Measurements from ENCODE around the gene BPGM. TPM values are rescaled to one million over a fixed set of nuclear protein-coding genes. Genes with fewer than 3 reads are reported as not detected.
A peak's percentile ranks its signal among the peaks of the same experiment; 100 is the strongest.
"Not testable (repeated sequence)": the region's sequence is repeated elsewhere in the genome, so short reads cannot be mapped to it uniquely, and the experiment has no call there.

Gene BPGM
- total RNA-seq, 1 donor from 2014 or later: 5.9 TPM

DNA sequence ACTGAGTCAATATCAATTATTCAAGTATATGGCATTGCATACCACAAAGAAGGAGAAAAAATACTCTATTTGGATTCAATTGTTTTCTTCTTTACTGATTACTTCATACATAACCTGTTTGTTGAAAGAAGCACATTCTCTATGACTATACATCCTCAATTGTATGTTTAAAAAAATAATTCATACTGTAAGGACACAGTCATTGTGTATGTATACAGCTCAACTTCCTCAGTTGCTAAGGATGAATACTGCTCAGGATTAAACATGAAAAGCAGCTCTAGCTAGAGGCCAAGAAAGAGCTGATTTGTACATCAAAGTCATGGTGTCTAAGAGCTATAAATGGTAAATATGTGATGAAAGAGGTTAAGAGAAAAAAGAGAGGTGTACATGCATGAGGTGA lies 15.8 kb upstream of the BPGM start:
- DNase-seq (ENCODE audit: low spot score): no peak
- ATAC-seq: no peak

- no peak for ATAC-seq
- DNase-seq (ENCODE audit: low spot score): no peak
Measured at GRCh38 chr7:134632052-134632451, 14.6 kb upstream of the BPGM start.

DNA sequence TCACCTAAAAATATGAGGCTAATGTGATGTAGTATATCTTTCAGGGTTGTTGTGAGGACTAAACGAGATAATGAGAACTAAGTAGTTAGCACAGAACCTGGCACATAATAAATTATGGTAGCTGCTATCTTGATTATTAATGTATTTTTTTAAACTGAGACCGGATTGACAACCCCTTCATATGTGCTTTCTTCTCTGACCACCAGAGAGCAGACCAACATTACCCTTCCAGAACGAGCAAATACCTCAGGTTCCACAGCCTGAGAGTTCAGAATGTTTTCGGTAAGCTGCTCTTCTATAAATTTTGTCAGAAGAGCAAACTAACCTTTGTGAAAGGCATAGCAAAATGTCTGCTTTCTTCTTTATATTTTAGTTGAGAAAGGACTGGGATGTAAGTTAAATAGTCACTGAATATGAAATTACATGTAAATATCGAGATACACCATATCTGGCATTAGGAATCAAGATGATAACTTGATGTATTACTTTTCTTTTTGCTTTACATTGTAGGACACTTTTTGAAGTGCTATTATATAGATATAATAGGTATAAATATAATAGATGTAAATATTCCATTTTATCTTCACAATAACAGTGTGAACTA lies 13.6 kb upstream of the BPGM start:
- DNase-seq (ENCODE audit: low spot score) (no peak), ATAC-seq (peak; percentile 88)

DNA sequence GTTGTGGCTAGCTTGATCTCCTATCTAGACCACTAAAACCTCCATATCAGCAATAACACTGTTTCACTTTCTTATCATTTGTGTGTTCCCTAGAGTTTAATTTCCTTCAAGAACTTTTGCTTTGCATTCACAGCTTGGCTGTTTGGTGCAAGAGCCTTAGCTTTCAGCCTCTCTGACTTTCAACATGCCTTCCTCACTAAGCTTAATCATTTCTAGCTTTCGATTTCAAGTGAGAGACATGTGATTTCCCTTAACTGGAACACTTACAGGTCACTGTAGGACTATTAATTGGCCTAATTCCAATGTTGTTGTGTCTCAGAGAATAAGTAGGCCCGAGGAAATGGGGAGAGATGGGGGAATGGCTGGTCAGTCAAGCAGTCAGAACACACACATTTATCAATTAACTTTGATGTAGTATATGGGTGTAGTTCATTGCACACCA lies 10.6 kb upstream of the BPGM start:
- ATAC-seq: peak; percentile 79
- no peak for DNase-seq (ENCODE audit: low spot score)

DNA sequence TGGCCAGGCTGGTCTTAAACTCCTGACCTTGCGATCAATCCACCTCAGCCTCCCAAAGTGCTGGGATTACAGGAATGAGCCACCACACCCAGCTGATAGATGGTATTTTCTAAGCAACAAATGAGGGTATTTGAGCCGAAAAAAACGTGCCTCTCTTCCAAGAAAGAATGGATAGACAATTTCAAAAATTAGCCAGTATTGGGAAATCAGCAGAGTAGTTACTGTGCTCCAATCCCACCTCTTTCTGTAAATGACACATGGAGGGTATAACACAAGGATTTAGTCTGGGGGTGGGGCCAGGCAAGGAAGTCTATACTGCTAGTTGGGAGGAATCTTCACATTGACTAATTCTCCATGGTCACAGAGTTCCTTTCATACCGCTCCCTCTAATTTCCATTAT lies 9.2 kb upstream of the BPGM start:
- ATAC-seq (no peak), DNase-seq (ENCODE audit: low spot score) (no peak)

DNA sequence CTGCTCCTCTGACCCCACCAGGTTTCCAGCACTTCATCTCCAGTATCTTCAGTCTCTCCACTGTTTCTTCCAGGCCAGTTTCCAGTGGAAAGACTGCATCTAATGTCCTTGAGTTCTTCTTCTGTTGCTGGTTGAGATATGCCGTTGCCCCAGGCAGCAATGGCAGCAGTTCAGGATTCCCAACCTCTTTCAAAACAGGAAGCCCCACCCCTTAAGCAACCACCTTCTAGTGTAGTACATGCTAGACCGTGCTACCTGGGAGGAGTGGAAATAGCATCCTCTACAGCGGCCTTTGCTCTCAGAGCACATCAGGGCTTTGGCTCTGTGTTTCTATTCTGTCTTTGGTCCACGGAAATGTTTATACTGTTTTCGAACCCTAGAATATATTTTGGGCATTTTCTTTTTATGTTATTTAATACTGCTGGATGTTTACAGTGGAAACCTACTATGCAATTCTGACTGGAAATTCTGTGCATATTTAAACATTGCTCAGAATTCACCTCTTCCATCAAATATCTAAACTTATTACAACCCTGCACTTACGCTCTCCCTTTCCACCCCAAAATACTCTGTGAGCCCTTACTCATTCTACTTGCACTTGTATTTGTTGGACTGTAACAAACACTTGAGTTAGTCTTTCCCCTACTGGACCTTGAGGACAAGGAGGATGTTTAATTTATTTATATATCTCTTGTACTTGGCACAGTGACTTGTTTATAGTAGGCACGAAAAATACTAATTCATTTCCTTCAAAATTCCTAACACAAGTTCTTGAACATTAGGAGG lies 8.5 kb upstream of the BPGM start:
- DNase-seq (ENCODE audit: low spot score): no peak
- no peak for ATAC-seq

DNA sequence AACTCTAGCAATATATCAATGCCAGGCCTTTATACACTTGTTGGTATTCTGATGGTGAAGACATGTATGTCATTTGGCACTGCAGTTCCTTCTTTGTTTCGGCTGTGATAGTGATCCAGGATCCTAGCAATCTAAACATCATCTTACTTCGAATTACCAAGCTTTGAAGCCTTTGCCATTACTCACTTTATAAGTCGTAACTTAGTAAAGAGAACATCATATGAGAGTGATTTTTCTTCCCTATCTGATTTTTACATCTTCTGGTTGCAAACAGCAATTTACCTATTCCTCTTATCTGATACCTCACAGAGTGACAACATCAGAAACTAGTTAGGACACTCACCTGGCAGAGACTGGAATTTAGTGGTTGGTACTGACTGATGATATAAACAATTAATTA lies 7.6 kb upstream of the BPGM start:
- DNase-seq (ENCODE audit: low spot score) (no peak), ATAC-seq (no peak)

GRCh38 chr7:134639683-134640279 lies 6.9 kb upstream of the BPGM start:
- DNase-seq (ENCODE audit: low spot score): no peak
- ATAC-seq: no peak

- no peak for ATAC-seq
- no peak for DNase-seq (ENCODE audit: low spot score)
Measured at GRCh38 chr7:134640842-134641715, 5.6 kb upstream of the BPGM start.

DNA sequence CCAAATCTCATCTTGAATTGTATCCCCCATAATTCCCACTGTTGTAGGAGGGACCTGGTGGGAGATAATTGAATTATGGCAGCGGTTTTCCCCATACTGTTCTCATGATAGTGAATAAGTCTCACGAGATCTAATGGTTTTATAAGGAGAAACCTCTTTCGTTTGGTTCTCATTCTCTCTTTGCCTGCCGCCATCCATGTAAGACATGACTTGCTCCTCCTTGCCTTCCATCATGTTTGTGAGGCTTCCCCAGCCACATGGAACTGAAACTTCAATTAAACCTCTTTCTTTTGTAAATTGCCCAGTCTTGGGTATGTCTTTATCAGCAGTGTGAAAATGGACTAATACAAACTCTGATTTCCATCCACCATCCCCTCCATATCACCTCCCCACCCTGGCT lies 4.7 kb upstream of the BPGM start:
- not testable (repeated sequence) for DNase-seq (ENCODE audit: low spot score); ATAC-seq

DNA sequence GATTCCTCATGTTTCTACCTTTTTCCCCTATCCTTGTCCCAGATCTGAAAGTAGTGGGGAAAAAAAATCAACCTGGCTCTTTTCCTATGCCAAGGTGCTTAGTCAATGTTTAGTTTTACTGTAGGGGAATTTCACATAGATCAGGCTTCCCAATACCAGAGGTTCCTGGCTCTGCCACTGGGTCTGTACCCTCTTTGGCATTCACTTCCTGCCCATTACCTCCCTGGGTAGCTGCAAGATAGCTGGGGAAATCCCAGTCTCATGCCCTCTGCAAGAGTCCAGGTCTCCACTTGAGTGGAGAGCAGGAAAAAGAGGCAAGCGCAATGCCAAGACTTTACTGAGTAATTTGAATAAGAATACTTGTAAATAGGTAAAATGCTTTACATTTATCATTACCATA lies 3.5 kb upstream of the BPGM start:
- ATAC-seq: no peak
- DNase-seq (ENCODE audit: low spot score): no peak

GRCh38 chr7:134645478-134645877 lies 1.2 kb upstream of the BPGM start:
- no peak for DNase-seq (ENCODE audit: low spot score)
- ATAC-seq: no peak

DNA sequence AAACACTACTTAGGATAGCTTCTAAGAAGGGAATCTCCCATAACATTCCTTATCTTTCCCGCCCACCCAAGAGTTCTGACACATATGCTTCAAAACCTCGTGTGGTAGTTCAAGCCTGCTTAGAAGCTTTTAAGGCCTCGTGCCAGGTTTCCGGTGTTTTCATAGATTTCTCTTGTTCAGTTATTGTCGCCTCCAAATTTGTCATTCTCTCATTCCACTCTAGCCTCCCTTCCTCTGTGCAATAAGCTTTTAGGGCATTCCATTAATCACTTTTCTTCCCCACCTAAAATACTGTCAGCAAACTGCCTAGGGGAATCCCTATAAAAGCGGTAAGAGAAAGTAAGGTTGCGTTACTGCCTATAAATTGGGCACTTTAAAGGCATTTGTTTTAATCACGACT lies 718 bp upstream of the BPGM start:
- no peak for ATAC-seq
- no peak for DNase-seq (ENCODE audit: low spot score)

DNA sequence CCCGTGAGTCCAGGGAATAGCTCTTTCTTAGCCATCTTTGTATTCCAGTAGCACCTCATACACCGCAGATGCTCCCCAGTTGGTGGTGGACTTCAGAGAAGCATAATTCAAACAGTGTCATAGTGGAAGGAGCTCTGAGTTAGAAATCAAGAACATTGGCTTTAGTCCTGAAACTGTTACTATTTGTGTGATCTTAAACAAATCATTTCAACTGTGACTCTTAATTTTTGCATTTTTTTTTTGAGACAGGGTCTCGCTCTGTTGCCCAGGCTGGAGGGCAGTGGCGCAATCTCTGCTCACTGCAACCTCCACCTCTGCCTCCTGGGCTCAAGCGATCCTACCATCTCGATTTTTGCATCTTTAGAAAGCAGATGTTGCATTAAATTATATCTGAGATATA lies 1.8 kb downstream of the BPGM start:
- ATAC-seq (no peak), DNase-seq (ENCODE audit: low spot score) (no peak)

- DNase-seq (ENCODE audit: low spot score): no peak
- no peak for ATAC-seq
Measured at GRCh38 chr7:134649226-134649775, 2.6 kb downstream of the BPGM start.

DNA sequence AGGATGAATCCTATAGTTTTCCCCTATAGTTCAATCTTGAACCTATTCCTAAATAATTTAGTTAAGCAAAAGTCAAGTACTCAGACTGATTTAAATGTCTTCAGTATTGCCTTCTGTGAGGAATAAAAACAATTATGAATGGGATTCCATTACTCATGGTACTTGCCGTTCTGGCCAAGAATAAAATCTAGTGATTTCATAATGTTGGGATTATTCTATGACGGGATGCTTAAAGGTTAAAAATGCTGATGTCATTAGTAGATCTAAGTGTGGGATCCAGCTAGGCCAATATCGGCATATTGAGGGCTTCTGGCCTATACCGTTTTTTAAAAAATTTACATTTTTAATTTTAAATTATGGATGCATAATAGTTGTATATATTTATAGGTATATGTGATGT lies 5.3 kb downstream of the BPGM start:
- ATAC-seq: no peak

DNA sequence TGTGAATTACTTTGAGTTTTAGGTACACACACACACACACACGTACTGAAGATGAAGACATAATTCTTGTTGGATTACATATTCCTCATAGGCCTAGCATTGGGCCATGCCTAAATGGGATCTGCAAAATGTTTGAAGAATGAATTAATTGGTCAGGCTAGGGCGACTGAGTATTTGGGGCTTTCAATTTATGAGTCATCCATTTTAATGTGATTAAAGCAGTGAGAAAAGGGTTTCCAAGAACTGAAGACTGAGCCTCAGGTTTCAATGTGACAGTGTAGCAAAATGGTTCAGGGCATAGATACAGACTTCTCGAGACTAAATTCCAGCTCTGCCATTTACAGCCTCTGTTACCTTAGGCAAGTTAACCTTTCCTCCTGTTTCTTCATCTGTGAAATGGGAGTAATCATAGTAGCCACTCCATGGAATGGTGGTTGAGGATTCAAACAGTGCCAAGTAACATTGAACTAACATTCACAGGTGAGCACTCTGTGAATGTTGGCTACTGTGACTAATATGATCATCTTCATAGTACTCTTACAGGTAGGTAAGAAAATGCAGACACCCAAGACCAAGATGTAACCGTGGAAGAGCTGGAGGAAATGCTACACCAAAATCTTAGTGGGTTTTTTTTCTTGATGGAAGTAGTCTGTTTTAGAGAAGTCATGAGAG lies 7.6 kb downstream of the BPGM start:
- DNase-seq (ENCODE audit: low spot score) (no peak), ATAC-seq (no peak)

More for the DNA sequence above, 5.3 kb downstream of the BPGM start:
- no peak for DNase-seq (ENCODE audit: low spot score)

DNA sequence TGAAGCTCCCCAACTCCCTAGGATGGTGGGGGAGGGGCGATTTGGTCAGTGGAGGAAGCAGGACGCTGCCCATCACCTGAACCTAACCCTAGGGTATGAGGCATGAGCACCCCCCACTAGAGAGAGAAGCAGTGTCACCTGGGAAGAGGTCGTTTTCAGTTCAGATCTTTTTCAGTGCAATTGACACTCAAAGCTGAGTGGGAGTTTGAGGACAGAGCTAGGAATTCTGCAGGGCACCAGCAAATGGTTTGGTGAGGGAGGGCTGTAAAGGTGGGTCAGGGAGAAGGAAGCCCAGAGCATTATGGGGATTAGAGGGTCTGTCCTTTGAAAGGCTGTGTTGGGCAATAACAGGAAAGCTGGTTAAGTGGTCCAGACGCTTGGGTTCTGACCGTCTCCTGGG lies 10.9 kb downstream of the BPGM start:
- DNase-seq (ENCODE audit: low spot score): no peak
- ATAC-seq: no peak

DNA sequence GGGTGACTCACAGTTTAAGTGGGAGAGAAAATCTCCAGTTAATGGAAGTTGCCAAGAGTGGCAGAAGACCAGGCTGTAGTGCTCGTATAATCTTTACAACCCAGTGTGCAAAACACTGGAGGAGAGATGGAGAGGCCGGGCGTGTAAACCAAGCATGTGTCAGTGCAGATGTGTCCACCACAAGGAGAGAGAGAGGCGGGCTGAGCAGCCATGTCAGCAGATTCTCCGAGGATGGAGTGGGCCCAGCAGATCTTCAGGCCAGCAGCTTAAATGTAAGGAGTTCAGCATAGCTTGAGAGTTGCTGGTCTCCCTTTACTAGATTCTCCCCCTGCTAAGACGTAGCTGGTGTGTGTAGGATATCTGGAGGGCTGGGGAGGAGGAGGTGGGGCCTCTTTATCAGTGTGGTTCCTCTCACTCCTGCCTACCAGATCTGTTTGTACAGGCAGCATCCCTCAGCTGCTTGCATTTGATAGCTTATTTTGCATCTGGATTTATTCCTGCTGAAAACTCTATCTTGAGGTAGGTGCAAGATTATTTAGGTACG lies 13.7 kb downstream of the BPGM start:
- DNase-seq (ENCODE audit: low spot score) (no peak), ATAC-seq (no peak)

- no peak for DNase-seq (ENCODE audit: low spot score)
- ATAC-seq: no peak
Measured at GRCh38 chr7:134660961-134661376, 14.3 kb downstream of the BPGM start.

All from left lobe of liver (tissue), 2 donors.